Psoas muscle (tissue), 8 donors: ENCODE results near the gene ACTL7B. TPM values are rescaled to one million over a fixed set of nuclear protein-coding genes. Genes with fewer than 3 reads are reported as not detected.

Experiments
- ATAC-seq, 4 donors: fragments of 200-7000 bp; cut with Tn5 transposase; one replicate each; pipeline ENCODE4 v1.9.1; 2020; ENCODE audit warnings: moderate library complexity in 3 of 4, mild to moderate bottlenecking in 2 of 4
- DNase-seq, 2 donors: peaks; one replicate each; pipeline ENCODE4 v3.0.0-alpha.2; 2020
- H3K27ac ChIP-seq: fragments of 200-600 bp; one replicate; pipeline ENCODE4 v1.8.0; 2022
- H3K27me3 ChIP-seq, 3 donors: fragments of 200-600 bp in 1 of 3; one replicate each; pipeline versions ENCODE4 v1.6.1 to v1.8.0; 2013 to 2022; ENCODE audit warnings: low read length in 2 of 3, mild to moderate bottlenecking in 2 of 3, moderate library complexity in 1 of 3; ENCODE audit not compliant: insufficient read depth in 3 of 3
- H3K36me3 ChIP-seq, 2 donors: fragments of 200-600 bp in 1 of 2; one replicate each; pipeline versions ENCODE4 v1.6.1 to v1.8.0; 2013 to 2022; ENCODE audit warnings: low read depth in 1 of 2, mild to moderate bottlenecking in 1 of 2, moderate library complexity in 1 of 2; ENCODE audit not compliant: insufficient read depth in 1 of 2
- H3K4me1 ChIP-seq: fragments of 200-600 bp; one replicate; pipeline ENCODE4 v1.8.0; 2022
- H3K4me3 ChIP-seq: fragments of 200-600 bp; one replicate; pipeline ENCODE4 v1.8.0; 2022; ENCODE audit warnings: mild to moderate bottlenecking
- H3K9me3 ChIP-seq: fragments of 200-600 bp; one replicate; pipeline ENCODE4 v1.8.0; 2022
- CTCF ChIP-seq: fragments of 200-600 bp; IDR thresholded peaks from one replicate; pipeline ENCODE4 v1.8.0; 2022; ENCODE audit warnings: antibody characterized with exemption
- WGBS, 3 donors: extraction: QIAGEN DNeasy Blood & Tissue Kit; methylation state at CpG; one replicate each; pipeline versions ENCODE4 v1.1.6 to v1.1.7; 2013; 5-methylcytosine and 5-hydroxymethylcytosine counted together
- intact Hi-C, 2 donors: fragments of 100-400 bp; cut with DNase I; formaldehyde crosslinking; loops; one replicate each; pipeline versions ENCODE4 v1.11.0 to v1.14.2; 2022
- polyA plus RNA-seq, 3 donors: library from polyadenylated mRNA; stranded (reverse); fragments of 200-250 nt; gene quantifications; one replicate each; pipeline ENCODE4 v1.2.3, GENCODE V29; 2013
- total RNA-seq, 4 donors: library from RNA; stranded (reverse); fragmentation: NEBNext Ultra II Directional in 2 of 4; extraction: Animal tissue kit (Norgen Biotek cat#: 25700) in 2 of 4; gene quantifications; one replicate each; pipeline versions ENCODE4 v1.2.1 to v1.2.4, GENCODE V29; 2021 to 2023
- donor health status: healthy with polysubstance abuse.
- donor health status: DM: no; HTN: no; CAD: no; lungs with moderate emphysema.
- donor health status: Bipolar disorder and iron deficiency.
- donor health status: healthy.
- donor health status: DM: yes; HTN: yes; CAD: no.
- donor health status: DM: no; HTN: no; CAD: no.
- donor health status: DM: no; HTN: no; CAD: no.
- donor health status: DM: yes; HTN: yes; CAD: no.

ACTL7B gene
- total and polyA plus RNA-seq, 7 donors: not detected

GRCh38 chr9:108869092-108869725, 13.4 kb upstream of the ACTL7B start:
- WGBS, 3 donors: 64 to 95% (median 80%) methylated on average over 3 of the region's 3 CpGs
- H3K4me3 ChIP-seq: no peak overlapping the region
- DNase-seq (no peak), ATAC-seq (no peak)
- no peaks in the 10 kb centered on the region for H3K4me1 ChIP-seq
- intact Hi-C loops: no loop called here
- H3K36me3 ChIP-seq: peaks cover 6 to 61% of the 10 kb centered on the region in 2 donors
- no peaks in the 10 kb centered on the region for H3K27me3 ChIP-seq
- no peaks in the 10 kb centered on the region for H3K9me3 ChIP-seq
- TF ChIP-seq CTCF: no peak
- no peak overlapping the region for H3K27ac ChIP-seq

DNA sequence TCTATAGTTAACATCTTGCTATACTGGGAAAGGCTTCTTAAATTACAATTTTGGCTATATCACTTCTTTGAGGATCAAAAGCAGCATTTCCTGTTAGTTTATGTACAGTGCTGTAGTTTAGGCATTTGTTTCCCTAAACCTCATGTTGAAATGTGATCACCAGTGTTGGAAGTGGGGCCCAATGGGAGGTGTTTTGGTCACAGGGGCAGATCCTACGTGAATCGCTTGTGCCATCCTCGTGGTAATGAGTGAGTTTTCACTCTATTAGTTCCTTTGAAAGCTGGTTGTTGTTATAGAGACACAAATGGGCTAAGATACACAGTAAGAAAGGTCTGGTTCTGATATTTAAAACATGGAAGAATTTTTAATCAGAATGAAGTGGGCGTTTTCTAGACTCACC, 12.0 kb upstream of the ACTL7B start:
- H3K27ac ChIP-seq: no peak overlapping the region
- WGBS, 3 donors: 61 to 86% (median 64%) methylated on average over 4 of the region's 4 CpGs
- H3K4me3 ChIP-seq: no peak overlapping the region
- ATAC-seq: no peak
- H3K27me3 ChIP-seq: no peaks in the 10 kb centered on the region
- H3K9me3 ChIP-seq: no peaks in the 10 kb centered on the region
- no peaks in the 10 kb centered on the region for H3K4me1 ChIP-seq
- no peak for TF ChIP-seq CTCF
- H3K36me3 ChIP-seq: peaks cover 0 to 47% of the 10 kb centered on the region in 2 donors
- intact Hi-C loops: no loop called here
- no peak for DNase-seq

GRCh38 chr9:108867116-108867515, 11.3 kb upstream of the ACTL7B start:
- no peak overlapping the region for H3K27ac ChIP-seq
- H3K9me3 ChIP-seq: no peaks in the 10 kb centered on the region
- H3K4me1 ChIP-seq: no peaks in the 10 kb centered on the region
- peaks cover 0 to 43% of the 10 kb centered on the region in 2 donors for H3K36me3 ChIP-seq
- no peak for TF ChIP-seq CTCF
- no peak for ATAC-seq
- H3K27me3 ChIP-seq: no peaks in the 10 kb centered on the region
- DNase-seq: no peak
- no peak overlapping the region for H3K4me3 ChIP-seq
- intact Hi-C loops: no loop called here

DNA sequence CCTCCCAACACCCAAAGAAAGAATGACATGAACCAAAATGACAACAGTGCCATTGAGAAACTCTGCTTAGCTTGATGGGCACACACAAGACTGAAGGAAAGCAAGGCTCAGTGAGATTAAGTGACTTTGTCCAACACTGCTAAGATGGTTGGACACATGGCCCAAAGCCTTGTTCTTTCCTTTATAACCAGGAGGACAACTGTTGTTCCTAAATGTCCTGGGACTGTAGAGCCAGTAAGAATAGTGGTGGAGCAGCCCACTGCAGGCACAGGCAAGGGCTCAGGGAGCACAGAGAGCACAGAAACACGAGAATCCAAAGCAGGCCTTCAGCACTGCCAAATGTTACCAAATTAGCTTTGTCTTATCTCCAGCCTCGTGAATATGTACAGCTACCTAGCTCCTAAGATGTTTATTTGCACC, 10.2 kb upstream of the ACTL7B start:
- no peak overlapping the region for H3K27ac ChIP-seq

More for the DNA sequence above, 10.2 kb upstream of the ACTL7B start:
- peaks cover 0 to 32% of the 10 kb centered on the region in 2 donors for H3K36me3 ChIP-seq
- no peak overlapping the region for H3K4me3 ChIP-seq
- DNase-seq (no peak), ATAC-seq (no peak)
- H3K27me3 ChIP-seq: no peaks in the 10 kb centered on the region
- intact Hi-C loops: no loop called here
- 39 to 73% (median 47%) methylated on average over 2 of the region's 2 CpGs for WGBS, 3 donors
- H3K4me1 ChIP-seq: no peaks in the 10 kb centered on the region
- no peaks in the 10 kb centered on the region for H3K9me3 ChIP-seq
- TF ChIP-seq CTCF: no peak
